Hippocampal formation (tissue), 2 donors: ENCODE results near the gene GOSR2.

Source experiments
- DNase-seq, 2 donors: peaks; one replicate each; lab custom pipeline; 2025; lab: John Stamatoyannopoulos, UW

The GOSR2 gene

DNA sequence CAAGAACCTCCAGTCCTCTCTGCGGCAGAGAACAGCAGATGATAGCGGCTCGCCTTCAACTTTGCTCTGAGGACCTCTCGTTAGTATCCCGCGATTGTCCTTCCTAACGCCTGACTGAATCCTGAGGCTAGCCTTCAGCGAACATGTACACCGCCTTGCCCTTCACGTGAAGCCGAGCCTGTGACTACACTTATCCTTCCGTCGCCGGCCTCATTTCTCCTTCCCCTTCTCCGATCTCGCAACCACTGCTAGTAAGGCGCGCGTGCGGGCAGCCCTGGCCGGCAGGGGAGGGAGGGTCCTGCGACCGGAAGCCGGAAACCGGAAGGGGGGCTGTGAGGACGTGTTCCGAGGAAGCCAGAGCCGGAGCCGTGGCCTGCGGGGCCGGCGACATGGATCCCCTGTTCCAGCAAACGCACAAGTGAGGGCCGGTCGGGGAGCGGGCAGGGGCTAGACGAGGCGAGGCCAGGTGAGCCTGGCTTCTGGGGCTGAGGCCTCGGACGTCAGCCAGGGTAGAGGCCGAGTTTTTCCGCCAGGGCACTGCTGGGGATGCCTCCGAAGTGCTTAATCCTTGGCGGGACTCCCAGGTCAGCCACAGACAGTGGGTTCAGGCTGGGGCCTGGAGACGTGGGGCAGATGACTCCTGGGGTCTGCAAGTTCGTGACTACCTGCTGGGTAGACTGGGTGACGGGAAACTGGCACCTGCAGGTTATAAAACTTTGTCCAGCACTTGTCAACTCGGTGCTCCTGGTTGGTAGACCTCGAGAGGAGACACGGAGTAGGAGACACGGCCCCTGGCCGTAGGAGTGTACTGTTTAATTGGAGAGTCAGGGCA, at the start of gene GOSR2:
Gene GOSR2, plus strand, starts transcription at position 357 of the 832 bp plus-strand sequence. Its CDS starts 33 bp downstream, at position 390.
- peak; percentile 86 to 96 for DNase-seq

GRCh38 chr17:46873941-46874645, 48.9 kb upstream of the GOSR2 start:
- no peak for DNase-seq

GRCh38 chr17:46874906-46875305, 48.1 kb upstream of the GOSR2 start:
- no peak for DNase-seq

DNA sequence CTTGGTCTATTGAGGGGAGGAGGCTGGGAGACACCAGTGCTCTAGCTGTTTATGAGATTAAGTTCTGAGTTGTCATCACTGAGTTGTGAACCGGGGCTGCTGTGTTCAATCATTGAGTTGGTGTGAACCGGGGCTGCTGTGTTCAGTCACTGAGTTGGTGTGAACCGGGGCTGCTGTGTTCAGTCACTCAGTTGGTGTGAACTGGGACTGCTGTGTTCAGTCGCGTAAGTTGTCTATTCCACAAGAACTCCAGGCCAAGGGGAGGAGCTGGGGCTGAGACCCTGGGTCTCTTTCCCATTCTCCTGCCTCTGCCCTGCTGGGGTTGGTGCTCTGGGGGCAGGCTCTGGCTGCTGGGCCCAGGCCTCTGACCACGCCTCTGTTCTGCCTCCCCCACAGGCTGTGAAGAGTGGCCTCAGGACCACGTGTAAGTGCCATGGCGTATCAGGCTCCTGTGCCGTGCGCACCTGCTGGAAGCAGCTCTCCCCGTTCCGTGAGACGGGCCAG, 47.1 kb upstream of the GOSR2 start:
- DNase-seq = no peak

GRCh38 chr17:46876353-46876887, 46.5 kb upstream of the GOSR2 start:
- no peak for DNase-seq

DNA sequence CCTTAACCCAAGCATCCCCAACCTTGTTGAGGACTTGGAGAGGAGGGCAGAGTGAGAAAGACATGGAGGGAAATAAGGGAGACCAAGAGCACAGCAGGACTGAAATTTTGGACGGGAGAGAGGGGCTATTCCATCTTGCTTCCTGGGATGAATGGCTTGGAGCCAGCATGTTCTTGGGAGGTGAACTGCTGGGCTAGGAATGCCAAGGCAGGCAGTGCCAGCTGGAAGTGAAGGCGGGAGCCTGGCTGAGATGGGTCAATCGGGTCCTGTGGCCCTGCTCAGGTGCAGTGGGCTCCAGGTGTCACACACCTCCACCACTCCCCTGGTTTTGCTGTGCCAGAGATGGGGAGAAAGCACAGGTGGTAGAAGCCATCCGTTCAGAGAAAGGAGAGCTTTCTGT, 46.0 kb upstream of the GOSR2 start:
- DNase-seq = no peak

DNA sequence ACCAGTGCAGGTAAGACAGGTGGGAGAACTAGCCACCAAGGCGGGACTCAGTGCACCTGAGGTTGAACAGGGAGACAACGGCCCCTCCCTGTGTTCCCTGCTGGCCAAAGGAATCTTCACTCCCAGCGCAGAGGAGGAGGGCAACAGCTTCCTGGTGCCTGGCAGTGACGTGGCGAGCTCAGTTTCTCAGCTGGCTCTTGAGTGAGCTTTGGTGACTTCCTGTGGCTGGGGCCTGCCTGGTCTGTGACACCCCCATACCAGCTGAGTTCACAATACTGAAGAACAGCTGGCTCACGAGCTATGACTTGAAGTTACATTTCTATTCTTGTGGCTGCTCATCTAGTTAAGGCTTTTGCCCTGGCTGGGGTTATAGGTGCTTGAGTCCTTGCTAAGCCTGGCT, 45.5 kb upstream of the GOSR2 start:
- DNase-seq = no peak

GRCh38 chr17:46878055-46878454, 44.9 kb upstream of the GOSR2 start:
- DNase-seq = peak in 1 of 2 donors; percentile 30

DNA sequence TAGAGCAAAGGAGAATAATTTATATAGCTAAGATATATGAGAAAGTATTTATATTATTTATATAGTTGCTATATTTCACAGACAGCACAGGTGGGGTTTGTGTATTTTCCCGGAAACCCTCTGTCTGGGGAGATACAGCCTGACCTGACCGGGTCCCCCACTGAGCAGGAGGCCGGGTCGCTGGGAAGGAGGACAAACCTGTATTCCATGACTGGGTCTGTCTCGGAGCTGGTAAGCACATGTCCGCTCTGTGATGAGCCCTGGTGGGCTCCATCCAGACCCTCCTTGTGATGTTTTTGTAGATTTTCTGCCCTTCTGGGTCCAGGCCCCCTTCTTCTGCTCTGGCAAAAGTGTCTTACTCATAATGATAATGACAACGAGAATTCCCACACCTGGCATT, 43.9 kb upstream of the GOSR2 start:
- no peak for DNase-seq

DNA sequence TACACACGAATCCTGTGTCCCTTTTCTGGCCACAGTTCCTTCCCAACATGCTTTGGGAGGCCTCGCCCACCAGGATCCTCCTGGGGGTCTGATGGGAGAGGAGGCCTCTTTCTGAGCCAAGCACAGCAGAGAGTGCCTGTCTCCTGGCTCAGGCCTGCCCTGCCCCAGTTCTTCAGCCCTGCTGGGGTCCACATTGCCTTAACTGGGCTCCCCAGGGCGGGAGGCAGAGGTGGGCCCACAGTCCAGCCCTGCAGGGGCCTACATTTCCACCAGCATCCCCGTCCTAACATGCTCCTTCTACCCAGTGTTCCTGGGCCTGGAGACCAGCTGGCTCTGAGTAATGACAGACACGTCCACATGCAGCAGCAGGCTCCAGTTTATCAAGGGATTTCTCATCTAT, 41.9 kb upstream of the GOSR2 start:
- no peak for DNase-seq

DNA sequence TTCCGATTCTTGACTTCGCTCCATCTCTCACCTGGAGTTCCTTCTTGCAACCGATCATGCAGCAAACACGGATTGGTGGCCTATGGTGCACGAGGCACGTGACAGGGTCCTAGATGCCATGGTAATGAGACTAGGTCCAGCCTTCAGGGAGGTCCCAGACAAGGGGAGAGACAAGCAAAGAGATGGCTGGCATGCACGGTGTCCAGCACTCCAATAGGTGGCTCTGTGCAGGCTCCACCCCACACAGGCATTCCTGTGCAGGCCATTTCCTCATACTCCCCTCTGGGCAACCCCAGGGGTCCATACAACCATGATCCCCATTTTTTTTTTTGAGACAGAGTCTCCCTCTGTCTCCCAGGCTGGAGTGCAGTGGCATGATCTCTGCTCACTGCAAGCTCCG, 40.3 kb upstream of the GOSR2 start:
- no peak for DNase-seq

GRCh38 chr17:46883871-46884520, 39.0 kb upstream of the GOSR2 start:
- DNase-seq = no peak

DNA sequence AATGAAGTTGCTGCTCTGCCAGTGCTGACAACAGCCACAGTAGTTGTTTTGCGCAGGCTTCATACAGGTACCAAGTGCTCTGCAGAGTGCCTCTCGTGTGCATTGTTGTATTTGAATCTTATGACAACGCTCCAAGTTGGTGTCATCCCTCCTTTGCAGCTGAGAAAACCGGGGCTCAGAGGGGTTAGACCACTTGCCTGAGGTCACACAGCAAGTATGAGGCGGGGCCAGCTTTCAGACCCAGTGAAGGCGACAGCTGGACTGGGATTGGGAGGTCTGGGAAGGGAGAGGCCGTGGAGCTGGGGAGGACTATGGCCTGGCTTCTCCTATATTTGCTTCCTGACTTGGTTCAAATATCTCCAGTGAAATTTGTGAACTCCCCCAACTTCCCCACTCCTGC, 38.4 kb upstream of the GOSR2 start:
- no peak for DNase-seq

DNA sequence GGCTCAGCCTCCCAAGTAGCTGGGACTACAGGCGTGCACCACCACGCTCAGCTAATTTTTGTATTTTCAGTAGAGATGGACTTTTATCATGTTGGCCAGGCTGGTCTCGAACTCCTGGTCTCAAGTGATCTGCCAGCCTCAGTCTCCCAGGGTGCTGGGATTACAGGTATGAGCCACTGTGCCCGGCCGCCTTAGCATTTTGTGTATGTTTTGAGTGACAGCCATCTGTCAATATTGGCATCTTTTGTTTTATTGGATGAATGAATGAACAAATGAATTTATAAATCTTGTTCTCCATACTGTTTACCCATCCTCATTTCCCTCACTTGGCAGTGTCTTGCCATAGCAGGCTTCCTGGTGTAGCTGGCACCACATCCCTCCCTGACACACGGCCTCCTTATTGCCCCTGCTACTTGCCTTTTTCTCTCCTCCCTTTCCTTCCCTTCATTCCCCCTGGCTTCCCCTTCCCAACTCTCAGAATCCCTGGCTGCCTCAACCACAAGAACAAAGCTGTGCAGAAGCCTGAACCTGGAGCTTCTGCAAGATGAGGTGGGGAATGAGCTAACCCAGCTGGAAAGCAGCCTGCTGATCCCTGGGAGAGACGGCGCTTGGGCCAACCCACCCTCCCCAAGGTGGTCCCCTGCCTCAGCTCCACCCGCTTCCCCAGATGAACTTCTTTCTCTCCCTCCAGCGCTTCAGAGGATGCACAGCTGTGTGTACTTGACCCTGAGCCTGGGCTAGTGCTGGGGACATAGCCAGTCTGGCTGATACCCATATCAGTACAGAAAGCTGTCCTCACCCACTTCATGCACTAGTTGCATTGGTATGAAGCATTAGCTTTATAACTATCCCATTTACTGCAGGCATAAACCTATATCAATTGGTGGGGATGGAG, 37.3 kb upstream of the GOSR2 start:
- DNase-seq = no peak

DNA sequence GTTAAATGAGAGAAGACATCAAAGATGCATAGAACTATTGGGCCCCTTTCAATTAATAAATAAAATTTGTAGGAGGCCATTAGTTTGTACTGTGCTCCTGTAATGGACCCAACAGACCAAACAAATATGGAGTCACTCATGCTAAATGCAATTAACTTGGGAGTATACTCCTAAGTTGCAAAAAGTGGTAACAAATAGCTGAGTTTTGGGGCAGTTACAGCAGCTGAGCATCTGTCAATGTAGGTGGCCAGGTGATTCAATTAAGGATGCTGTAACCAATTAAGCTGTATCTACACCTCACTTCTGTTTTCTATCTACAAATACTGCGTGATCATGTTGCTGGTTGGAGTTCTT, 36.7 kb upstream of the GOSR2 start:
- DNase-seq = no peak

DNA sequence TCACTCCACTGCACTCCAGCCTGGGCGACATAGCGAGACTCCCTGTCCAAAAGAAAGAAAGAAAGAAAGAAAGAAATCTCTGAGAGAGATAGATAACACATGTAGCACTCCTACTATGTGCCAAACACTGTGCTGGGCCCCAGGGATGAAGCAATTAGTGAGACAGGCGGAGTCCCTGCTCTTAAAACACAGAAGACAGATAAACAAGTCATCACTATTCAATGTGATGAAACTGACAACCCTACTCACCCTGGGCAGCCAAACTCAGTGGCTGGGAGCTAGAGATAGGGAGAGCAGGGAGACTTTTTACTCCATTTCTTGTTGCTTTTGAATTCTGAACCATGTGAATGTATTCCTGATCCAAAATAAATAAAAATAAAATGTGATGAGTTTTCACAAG, 35.2 kb upstream of the GOSR2 start:
- DNase-seq = no peak

DNA sequence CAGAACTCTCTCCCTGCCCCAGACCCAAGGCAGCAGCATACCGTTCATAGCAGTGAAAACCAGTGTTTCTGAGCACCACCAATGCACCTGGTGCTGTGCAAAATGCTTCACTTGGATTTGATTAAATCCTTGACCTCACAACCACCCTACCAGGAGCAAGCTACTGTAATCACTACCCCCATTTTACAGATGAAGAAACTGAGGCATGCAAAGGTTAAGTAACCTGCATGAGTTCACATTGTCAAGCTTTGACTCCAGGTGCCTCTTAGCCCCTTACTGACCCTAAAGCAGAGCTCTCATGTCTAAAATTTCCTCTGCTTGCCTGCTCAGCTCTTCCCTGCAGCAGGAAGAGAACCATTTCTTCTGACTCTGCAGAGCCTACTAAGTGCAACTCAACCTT, 34.2 kb upstream of the GOSR2 start:
- no peak for DNase-seq

DNA sequence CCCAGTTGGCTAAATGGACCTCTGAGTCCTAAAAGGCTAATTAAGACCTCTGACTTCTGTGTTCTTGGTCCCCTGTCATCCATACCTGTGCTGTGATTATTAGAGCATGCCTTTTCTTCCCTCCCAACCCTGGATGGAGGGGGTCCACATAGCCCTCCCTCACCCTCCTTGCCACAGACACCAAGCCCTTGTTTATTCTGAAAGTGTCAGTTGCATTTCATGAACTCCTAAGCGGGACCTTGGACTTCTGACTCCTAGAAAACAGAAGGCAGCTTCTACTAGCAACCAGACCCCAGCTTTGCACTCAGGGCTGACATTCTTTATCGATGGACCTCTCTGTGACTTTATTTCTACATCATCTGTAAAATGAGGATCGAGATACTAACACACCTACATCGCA, 33.4 kb upstream of the GOSR2 start:
- no peak for DNase-seq

DNA sequence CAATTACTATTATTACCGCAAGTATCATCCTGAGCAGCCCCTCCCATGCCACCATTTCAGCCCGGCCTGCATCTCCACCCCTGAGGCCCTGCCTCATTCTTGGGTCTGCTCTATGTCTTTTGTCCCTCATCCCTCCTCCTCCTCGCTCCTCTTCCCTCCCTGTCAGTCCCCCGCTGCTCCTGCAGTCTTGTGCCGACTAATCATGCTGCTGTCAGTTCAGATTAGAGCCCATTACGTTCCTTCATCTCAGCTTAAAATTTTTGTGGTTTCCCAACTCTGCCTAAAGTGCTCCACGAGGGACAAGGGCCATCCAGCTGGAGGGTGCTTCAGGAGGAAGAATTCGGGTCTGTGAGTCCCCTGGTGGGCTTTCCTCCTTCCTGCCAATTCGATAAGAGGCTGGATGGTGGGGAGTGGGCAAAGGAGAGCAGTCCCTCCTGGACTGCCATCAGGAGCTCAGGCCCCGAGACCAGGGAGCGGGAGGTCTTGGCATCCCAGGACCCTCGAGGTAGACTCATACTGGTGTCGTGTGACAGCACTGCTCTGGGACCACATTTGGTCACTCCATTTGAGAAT, 32.9 kb upstream of the GOSR2 start:
- DNase-seq = no peak

DNA sequence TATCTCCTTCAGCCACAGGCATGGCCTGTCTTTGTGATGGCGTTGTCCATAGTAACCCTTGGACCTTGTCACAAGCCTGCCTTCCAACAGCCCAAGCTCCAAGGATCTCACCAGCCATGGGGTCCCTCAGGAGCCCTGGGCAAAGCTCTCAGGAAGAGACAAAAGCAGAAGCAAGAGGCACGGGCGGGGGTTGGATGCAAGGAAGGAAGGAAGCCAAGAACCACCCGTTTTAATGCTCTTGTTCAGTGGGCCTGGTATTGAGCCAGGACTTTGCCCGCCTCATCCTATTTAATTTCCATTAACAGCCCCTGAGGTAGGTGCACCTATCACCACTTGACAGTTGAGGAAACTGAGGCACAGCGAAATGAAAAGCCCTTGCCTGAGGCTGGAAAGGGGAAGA, 32.3 kb upstream of the GOSR2 start:
- DNase-seq = no peak

DNA sequence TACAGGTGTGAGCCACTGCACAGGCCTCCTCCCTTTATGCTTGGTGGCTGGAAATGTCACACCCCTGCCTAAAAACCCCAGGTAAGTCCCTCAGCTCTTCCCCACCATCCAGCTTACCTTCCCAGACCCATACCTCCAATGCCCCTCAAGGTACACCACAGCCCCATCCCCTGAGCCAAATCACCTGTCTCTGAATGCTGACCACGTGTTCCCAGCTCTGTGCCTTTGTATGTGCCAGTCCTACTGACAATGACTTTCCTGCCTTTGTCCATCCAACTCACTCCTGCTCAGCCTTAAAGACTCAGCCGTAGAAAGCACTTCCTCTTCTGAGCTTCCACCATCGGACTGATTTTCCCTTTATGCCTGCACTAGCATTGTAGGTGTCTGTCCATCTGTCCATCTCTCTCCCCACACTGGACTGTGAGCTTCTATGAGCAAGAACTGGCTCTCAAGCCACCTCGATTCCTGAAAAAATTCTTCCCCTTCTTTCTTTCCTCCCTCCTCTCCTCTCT, 30.7 kb upstream of the GOSR2 start:
- DNase-seq = no peak
